ENCODE measurements around the gene FERMT3. TPM values are rescaled to one million over a fixed set of nuclear protein-coding genes. Genes with fewer than 3 reads are reported as not detected.

FERMT3 gene
- total and polyA plus RNA-seq, 4 donors = 3.4 to 47.2 (median 9.7) TPM

DNA sequence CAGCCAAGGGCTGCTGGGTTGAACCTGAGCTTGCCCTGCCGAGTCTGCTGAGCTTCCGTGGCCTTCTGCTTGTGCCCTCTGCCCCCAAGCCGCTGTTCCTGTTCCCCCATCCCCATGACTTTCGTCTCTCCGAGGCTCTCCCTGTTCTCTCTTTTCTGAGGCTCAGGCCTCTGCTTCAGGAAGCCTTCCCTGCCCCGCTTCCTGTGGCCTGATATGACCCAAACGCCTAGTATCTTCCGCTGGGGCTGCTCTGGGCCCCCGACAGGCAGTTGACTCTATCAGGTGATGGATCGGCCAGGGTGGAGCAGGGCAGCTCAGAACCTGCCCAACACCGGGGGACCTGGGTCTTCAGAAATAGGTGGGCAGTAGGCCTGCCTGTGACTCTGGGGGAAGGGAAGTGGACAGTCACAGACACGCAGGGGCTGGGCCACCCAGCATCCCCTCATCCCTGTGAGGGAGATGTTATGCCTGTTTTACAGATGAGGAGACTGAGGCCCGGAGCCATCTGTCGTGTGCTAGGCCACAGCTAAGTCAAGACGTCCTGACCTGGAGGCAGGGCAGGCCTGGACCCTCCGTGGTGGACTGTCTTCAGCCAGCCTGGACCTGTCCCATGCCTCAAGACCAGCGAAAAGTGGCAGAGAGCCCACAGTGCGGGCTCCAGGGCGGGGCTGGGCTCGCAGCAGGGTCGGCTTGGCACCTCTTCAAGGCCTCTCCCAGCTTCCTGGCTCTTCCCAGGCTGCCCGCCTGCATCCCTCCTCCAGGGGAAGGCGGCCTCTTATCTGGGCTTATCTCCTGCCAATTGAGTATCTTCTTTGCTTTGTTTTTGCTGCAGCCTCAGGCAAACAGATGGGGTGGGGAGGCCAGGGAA, 61.7 kb downstream of the FERMT3 start:
- peak overlapping the region in 1 of 3 donors; percentile 69 for H3K4me3 ChIP-seq (ENCODE audit: low read depth in 1 of 3, low read length in 3 of 3)
- WGBS = 49% methylated on average over 23 of the region's 23 CpGs
- peak overlapping the region; percentile 98 for H3K27ac ChIP-seq (ENCODE audit: low read depth in 1 of 2, low read length in 2 of 2)
- H3K4me1 ChIP-seq (ENCODE audit: control insufficient read depth in 4 of 4, insufficient read depth in 4 of 4, low read length in 3 of 4) = peaks cover 9 to 33% (median 27%) of the 10 kb centered on the region in 4 donors
- H3K9ac ChIP-seq (ENCODE audit: low read depth in 1 of 2, low read length in 2 of 2) = peak overlapping the region in 1 of 2 donors; percentile 77
- no peak for DNase-seq (ENCODE audit: low spot score)
- H3K36me3 ChIP-seq (ENCODE audit: control insufficient read depth in 4 of 4, insufficient read depth in 3 of 4, low read depth in 1 of 4, low read length in 3 of 4) = peaks cover 0 to 9% (median 2%) of the 10 kb centered on the region in 4 donors
- TF ChIP-seq SP1 (IDR thresholded peaks at IDR 0.05) (peak; percentile 17), RXRA (IDR thresholded peaks at IDR 0.05) (peak in 1 of 2 donors; percentile 26), HNF4A (conservative IDR thresholded peaks at IDR 0.05) (no peak), NR2F2 (IDR thresholded peaks at IDR 0.05) (peak; percentile 27)
- no peaks in the 10 kb centered on the region for H3K9me3 ChIP-seq (ENCODE audit: control insufficient read depth in 4 of 4, low read length in 3 of 4)
- H3K27me3 ChIP-seq (ENCODE audit: control insufficient read depth in 4 of 4, insufficient read depth in 4 of 4, low read length in 3 of 4) = no peaks in the 10 kb centered on the region

DNA sequence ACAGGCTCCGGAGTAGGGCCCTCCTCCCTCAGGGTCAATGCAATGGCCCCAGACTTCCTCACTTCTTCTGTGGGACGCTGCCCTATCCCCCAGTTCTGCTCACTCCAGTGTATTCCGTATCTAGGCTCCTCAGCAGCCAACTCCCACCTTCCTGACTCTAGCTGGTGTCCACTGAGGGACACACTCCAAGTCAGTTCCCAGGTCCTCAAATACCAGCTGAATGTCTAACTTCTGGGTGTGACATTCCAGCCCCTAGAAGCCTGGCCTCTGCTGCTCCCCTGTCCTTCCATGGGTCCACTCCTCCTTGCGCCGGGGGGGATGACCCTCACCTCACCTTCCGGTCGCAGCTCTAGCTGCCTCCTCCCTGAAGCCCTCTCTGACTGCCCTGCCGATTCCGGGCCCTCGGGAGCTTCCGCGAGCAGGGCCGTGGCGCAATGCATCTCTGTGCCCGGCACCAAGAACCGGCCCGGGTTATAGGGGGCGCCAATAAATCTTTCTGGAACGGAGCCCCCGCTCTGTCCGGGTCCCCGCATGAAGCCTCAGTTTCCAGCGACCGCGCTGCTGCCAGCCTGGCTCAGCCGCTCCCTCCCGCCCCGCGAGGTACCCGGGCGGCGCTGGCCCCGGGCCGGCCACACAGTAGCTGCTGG, 62.5 kb downstream of the FERMT3 start:
- peak overlapping the region; percentile 69 to 83 (median 78) for H3K4me3 ChIP-seq (ENCODE audit: low read depth in 1 of 3, low read length in 3 of 3)
- H3K9me3 ChIP-seq (ENCODE audit: control insufficient read depth in 4 of 4, low read length in 3 of 4) = no peaks in the 10 kb centered on the region
- WGBS = 2% methylated on average over 34 of the region's 34 CpGs
- H3K9ac ChIP-seq (ENCODE audit: low read depth in 1 of 2, low read length in 2 of 2) = peak overlapping the region; percentile 66 to 77
- H3K36me3 ChIP-seq (ENCODE audit: control insufficient read depth in 4 of 4, insufficient read depth in 3 of 4, low read depth in 1 of 4, low read length in 3 of 4) = peaks cover 0 to 7% (median 2%) of the 10 kb centered on the region in 4 donors
- H3K4me1 ChIP-seq (ENCODE audit: control insufficient read depth in 4 of 4, insufficient read depth in 4 of 4, low read length in 3 of 4) = peaks cover 11 to 40% (median 27%) of the 10 kb centered on the region in 4 donors
- no peaks in the 10 kb centered on the region for H3K27me3 ChIP-seq (ENCODE audit: control insufficient read depth in 4 of 4, insufficient read depth in 4 of 4, low read length in 3 of 4)
- H3K27ac ChIP-seq (ENCODE audit: low read depth in 1 of 2, low read length in 2 of 2) = peak overlapping the region; percentile 98
- no peak for DNase-seq (ENCODE audit: low spot score)
- TF ChIP-seq SP1 (IDR thresholded peaks at IDR 0.05) (no peak), MAX (IDR thresholded peaks at IDR 0.05) (no peak), RXRA (IDR thresholded peaks at IDR 0.05) (peak; percentile 13 to 60), NR2F2 (IDR thresholded peaks at IDR 0.05) (peak; percentile 82), ATF3 (IDR thresholded peaks at IDR 0.05) (no peak), GABPA (IDR thresholded peaks at IDR 0.05 in 1 of 2, conservative IDR thresholded peaks at IDR 0.05 in 1 of 2) (peak in 1 of 2 donors; percentile 8), YY1 (IDR thresholded peaks at IDR 0.05) (no peak), HNF4A (conservative IDR thresholded peaks at IDR 0.05) (no peak), HNF4G (IDR thresholded peaks at IDR 0.05) (no peak), CTCF (IDR thresholded peaks at IDR 0.05; ENCODE audit: low read depth, low read length, missing input control) (no peak)
- TF ChIP-seq, protein P1, sequence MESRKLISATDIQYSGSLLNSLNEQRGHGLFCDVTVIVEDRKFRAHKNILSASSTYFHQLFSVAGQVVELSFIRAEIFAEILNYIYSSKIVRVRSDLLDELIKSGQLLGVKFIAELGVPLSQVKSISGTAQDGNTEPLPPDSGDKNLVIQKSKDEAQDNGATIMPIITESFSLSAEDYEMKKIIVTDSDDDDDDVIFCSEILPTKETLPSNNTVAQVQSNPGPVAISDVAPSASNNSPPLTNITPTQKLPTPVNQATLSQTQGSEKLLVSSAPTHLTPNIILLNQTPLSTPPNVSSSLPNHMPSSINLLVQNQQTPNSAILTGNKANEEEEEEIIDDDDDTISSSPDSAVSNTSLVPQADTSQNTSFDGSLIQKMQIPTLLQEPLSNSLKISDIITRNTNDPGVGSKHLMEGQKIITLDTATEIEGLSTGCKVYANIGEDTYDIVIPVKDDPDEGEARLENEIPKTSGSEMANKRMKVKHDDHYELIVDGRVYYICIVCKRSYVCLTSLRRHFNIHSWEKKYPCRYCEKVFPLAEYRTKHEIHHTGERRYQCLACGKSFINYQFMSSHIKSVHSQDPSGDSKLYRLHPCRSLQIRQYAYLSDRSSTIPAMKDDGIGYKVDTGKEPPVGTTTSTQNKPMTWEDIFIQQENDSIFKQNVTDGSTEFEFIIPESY (IDR thresholded peaks at IDR 0.05) = no peak
- TF ChIP-seq, protein P2, sequence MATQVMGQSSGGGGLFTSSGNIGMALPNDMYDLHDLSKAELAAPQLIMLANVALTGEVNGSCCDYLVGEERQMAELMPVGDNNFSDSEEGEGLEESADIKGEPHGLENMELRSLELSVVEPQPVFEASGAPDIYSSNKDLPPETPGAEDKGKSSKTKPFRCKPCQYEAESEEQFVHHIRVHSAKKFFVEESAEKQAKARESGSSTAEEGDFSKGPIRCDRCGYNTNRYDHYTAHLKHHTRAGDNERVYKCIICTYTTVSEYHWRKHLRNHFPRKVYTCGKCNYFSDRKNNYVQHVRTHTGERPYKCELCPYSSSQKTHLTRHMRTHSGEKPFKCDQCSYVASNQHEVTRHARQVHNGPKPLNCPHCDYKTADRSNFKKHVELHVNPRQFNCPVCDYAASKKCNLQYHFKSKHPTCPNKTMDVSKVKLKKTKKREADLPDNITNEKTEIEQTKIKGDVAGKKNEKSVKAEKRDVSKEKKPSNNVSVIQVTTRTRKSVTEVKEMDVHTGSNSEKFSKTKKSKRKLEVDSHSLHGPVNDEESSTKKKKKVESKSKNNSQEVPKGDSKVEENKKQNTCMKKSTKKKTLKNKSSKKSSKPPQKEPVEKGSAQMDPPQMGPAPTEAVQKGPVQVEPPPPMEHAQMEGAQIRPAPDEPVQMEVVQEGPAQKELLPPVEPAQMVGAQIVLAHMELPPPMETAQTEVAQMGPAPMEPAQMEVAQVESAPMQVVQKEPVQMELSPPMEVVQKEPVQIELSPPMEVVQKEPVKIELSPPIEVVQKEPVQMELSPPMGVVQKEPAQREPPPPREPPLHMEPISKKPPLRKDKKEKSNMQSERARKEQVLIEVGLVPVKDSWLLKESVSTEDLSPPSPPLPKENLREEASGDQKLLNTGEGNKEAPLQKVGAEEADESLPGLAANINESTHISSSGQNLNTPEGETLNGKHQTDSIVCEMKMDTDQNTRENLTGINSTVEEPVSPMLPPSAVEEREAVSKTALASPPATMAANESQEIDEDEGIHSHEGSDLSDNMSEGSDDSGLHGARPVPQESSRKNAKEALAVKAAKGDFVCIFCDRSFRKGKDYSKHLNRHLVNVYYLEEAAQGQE (IDR thresholded peaks at IDR 0.05) = no peak
